GM15510 (cell line): ENCODE results near the gene IKZF4.

Experiments
- POLR2A ChIP-seq: IDR thresholded peaks from 3 replicates; pipeline ENCODE4 v1.6.1; 2011; ENCODE audit warnings: borderline replicate concordance; ENCODE audit not compliant: insufficient read length; ENCODE audit errors: extremely low read depth

Gene IKZF4

GRCh38 chr12:55995366-55995765 lies 25.5 kb upstream of the IKZF4 start:
- TF ChIP-seq POLR2A: no peak

DNA sequence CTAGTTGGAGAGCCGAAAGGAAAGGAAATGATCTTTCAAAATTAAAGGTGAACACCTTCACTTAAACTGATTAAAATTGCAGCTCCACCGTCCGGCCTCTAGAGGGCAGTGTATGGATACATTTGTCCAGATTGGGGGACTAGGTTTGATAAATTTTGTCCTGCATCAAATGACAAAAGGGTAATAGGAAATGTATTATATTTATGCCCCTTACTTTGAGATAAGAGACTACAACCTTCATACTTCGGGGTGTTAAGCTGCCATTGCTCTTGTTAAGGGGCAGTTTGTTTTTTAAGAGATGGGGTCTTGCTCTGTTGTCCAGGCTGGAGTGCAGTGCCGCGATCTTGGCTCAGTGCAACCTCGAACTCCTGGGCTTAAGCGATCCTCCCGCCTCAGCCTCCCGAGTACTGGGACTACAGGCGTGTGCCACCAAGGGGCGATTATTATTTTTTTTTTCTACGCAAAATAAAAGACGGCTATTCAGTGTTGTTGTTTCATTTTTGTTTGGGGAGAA lies 24.6 kb upstream of the IKZF4 start:
- no peak for TF ChIP-seq POLR2A

DNA sequence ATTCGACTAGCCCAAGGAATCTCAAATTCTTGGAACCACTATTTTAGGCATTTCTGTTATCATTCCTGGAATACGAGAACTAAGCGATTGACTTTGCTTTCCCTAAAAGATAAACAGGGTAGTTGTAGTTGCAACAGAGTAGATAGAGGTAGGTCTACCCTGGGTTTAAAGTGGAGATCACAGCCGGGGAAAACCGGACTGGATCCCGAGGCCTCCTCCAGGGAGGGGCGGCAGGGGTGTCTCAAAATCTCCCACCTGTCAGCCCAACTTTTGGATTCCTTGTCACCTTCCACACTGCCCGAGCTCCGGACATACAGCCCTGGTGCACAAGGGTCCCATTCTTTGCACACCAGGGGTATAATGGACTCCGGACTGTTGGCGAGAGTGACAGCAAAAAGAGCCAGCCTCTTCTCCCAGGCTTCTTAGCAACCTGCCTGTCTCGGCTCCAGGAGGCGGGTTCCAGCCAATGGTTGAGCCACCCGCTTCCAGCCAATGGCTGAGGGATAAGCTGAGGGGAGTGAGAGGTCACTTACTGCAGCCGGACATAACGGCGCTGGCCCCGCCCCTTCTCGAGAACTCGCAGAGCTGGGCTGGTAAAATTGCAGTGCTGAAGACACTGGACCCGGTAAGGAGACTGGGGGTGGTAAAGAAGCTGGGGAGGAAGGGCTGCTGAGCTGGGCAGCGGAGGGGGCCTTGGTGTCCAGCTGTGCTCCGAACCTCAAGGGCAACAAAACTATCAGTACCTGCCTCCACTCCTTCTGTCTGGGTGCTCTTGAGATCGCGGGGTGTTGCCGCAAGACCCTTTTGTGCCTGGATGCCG lies 23.9 kb upstream of the IKZF4 start, which contains the start of gene SUOX:
TSS of gene SUOX (plus strand) at position 562 of the 820 bp plus-strand sequence. CDS start 4,946 bp downstream, outside the sequence.
- TF ChIP-seq POLR2A: peak; percentile 61

DNA sequence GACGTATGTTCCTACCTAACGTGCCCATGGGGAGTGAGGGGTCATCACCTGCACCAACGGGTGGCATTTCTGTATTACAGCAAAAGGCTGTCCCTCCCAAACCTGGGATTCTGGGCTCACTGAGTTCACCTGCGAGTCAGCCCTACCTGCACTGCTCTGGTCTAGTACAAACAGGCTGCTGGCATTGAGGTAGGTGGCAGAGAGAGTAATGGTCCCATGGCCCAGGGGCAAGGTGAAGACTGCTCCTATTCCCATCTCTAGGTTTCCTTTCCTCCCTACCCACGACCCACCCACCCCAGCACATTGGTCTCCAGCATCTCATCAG lies 23.3 kb upstream of the IKZF4 start:
- no peak for TF ChIP-seq POLR2A

DNA sequence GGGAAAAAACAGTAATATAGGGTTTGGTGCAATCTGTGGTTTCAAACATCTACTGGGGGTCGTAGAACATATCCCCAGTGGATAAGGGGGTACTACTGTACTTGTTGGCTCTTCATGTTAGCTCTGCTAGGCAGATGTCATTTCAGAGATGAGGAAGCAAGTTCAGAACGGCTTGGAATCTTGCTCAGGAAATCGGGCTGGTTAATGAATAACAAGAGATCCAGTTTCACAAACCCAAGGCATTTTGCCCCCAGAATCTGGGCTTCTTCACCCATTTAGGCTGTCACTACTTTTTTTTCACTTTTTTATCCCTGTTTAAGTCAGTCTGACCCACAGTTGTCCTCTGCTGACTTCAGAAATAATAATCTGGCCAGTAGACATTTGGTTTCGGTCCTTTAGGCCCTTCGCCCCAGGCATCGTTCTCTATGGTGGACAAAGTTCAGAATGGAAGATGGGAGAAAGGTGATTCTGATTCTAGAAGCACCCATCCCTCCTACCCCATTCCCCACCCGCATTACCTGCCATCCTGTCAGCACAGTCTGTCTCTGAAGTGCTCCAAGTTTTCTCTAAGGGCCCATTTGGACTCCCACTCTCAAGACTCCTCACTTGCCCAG lies 19.2 kb upstream of the IKZF4 start:
- TF ChIP-seq POLR2A: no peak

GRCh38 chr12:56004211-56004610 lies 16.6 kb upstream of the IKZF4 start:
- no peak for TF ChIP-seq POLR2A

DNA sequence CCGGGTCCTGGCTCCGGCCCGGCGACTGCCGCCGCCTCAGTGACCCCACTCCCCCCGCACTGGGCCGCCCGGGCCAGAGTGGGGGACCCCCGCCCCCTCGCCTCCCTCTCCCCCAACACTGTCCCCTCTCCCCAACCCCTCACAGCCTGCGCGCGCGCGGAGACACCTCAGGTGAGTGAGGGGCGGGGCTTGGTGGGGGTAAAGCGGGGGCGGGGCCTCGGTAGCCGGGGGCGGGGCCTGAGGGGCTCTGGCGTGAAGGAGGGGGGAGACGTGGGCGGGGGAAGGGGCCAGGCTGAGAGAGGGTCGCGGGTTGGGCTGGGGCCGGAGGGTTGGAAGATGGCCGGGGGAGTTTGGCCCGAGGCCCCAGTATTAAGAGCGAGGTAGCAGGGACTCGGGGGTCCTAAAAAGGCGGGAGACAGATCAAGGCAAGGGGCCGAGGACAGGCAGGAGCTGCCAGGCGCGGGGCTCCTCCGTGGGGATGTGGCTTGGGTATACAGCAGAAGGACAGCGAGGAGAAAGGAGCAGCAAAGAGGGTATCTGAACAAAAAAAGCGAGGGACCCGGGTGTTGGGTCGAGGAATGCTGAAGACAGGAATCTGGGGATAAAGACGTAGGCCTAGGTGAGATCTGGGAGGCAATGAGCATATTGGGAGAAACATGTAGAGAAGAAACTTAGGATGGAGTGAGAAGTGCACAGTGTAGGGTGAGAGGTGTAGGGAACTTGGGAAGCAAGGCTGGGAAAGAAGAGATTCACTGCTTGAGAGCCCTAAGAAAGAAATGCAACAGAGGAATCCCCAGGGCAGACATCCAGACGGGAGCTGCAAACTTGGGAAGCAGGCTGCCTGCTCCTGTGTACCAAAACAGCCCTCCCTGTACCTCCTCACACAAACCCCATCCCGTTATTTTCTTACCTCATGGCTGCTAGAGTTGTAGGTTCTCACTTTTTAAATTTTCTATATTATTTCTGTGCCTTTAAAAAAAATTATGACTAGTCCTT lies 13.0 kb upstream of the IKZF4 start:
- no peak for TF ChIP-seq POLR2A

DNA sequence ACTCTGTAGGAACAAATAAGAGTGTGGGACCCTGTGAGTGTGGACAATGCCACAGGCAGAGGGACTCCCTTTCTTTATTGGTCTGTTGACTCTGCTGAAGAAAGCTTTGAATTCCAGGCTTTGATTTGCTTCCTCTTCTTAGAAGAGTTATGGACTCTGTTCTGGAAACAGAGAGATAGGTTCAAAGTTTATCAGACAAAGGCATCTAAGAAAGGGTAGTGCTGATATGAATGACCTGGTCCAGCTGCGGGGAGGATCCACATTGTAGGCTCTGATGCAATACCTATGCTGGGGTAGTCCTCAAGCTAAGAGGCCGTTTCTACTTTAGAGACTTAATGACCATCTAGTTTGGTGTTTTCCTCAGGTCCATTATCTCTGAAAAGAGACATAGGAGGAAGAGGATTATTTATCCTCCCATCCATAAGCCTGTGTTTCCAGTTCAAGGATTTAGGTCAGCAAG lies 10.7 kb upstream of the IKZF4 start:
- TF ChIP-seq POLR2A: no peak

GRCh38 chr12:56011509-56012090 lies 9.2 kb upstream of the IKZF4 start:
- no peak for TF ChIP-seq POLR2A

DNA sequence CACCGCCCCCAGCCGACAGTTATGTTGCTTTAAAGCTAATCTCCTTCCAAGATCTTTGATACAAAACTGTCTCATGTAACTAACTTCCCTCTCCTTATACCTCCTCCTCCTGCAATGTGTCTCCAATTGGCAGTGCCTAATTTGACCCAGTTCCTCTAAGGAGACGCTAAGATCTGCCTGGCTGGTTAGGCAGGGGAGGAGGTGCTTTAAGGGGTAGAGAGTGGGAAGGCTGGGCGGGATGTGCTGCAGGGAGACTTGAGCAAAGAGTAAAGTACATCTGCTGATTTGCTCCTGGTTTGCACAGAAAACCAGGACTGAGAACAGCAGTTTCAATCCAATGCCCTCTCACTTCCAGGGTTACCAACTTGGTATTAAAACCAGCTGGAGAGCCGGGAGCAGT lies 7.4 kb upstream of the IKZF4 start:
- TF ChIP-seq POLR2A: no peak

GRCh38 chr12:56014205-56014604 lies 6.6 kb upstream of the IKZF4 start:
- no peak for TF ChIP-seq POLR2A

- no peak for TF ChIP-seq POLR2A
These were observed 3.7 kb upstream of the IKZF4 start for GRCh38 chr12:56017181-56017580.

- TF ChIP-seq POLR2A: no peak
These were observed 2.5 kb upstream of the IKZF4 start for GRCh38 chr12:56018356-56018755.

- no peak for TF ChIP-seq POLR2A
These were observed 1.1 kb downstream of the IKZF4 start for GRCh38 chr12:56021889-56022497.
